A673 (cell line): Measurements from ENCODE around the gene UBE2K. TPM values are rescaled to one million over a fixed set of nuclear protein-coding genes. Genes with fewer than 3 reads are reported as not detected.

Experiments
- BruUV-seq: library from RNA; stranded (reverse); fragments of 400-500 nt; replicated peaks from 2 replicates; lab custom pipeline; 2021; lab: Mats Ljungman, UMichigan
- CTCF ChIA-PET: fragments of 300-600 bp; sonication (Branson Sonifier 250); formaldehyde crosslinking; loops from one replicate; lab custom pipeline; 2022; ENCODE audit warnings: antibody characterized with exemption; lab: Charles Lee
- POLR2A ChIA-PET: fragments of 300-600 bp; sonication (Branson Sonifier 250); formaldehyde crosslinking; loops from one replicate; lab custom pipeline; 2022; ENCODE audit warnings: antibody characterized with exemption; ENCODE audit not compliant: low non-redundant PET; lab: Charles Lee
- DNase-seq: peaks from one replicate; pipeline ENCODE4 v3.0.0-alpha.2; 2015; ENCODE audit warnings: low spot score
- H3K27ac ChIP-seq: fragments of 200-600 bp; sonication (generic); 2 replicates; pipeline ENCODE4 v1.5.1; 2016; ENCODE audit warnings: mixed run types, low read depth, mild to moderate bottlenecking, mixed read lengths, antibody characterized with exemption, low read length; ENCODE audit not compliant: poor library complexity, severe bottlenecking
- H3K27me3 ChIP-seq: fragments of 200-600 bp; sonication (generic); replicated peaks from 2 replicates; pipeline ENCODE4 v1.6.1; 2017; ENCODE audit warnings: mixed run types, low read depth, mild to moderate bottlenecking, mixed read lengths, antibody characterized with exemption, low read length; ENCODE audit not compliant: insufficient read depth, poor library complexity
- H3K36me3 ChIP-seq: fragments of 200-600 bp; sonication (generic); 2 replicates; pipeline ENCODE4 v1.6.1; 2016; ENCODE audit warnings: mixed run types, mild to moderate bottlenecking, mixed read lengths, antibody characterized with exemption, low read length; ENCODE audit not compliant: insufficient read depth, poor library complexity, severe bottlenecking
- H3K4me1 ChIP-seq: fragments of 200-600 bp; sonication (generic); 2 replicates; pipeline ENCODE4 v1.6.1; 2017; ENCODE audit warnings: mixed run types, mild to moderate bottlenecking, mixed read lengths, antibody characterized with exemption, low read length; ENCODE audit not compliant: insufficient read depth, poor library complexity, severe bottlenecking
- H3K4me3 ChIP-seq: fragments of 200-600 bp; sonication (generic); 2 replicates; pipeline ENCODE4 v1.5.1; 2016; ENCODE audit warnings: low read depth, mixed run types, mild to moderate bottlenecking, mixed read lengths, low read length; ENCODE audit not compliant: poor library complexity, severe bottlenecking
- H3K9me3 ChIP-seq: fragments of 200-600 bp; sonication (generic); 2 replicates; pipeline ENCODE4 v1.6.1; 2016; ENCODE audit warnings: mixed run types, low read depth, mild to moderate bottlenecking, mixed read lengths, antibody characterized with exemption, low read length; ENCODE audit not compliant: poor library complexity, severe bottlenecking
- EZH2 ChIP-seq: fragments of 200-600 bp; sonication (generic); IDR thresholded peaks from 2 replicates; pipeline ENCODE4 v1.6.1; 2017; ENCODE audit warnings: borderline replicate concordance, low read depth, mild to moderate bottlenecking, mixed read lengths, antibody characterized with exemption, low read length; ENCODE audit not compliant: poor library complexity, severe bottlenecking
- intact Hi-C: fragments of 100-400 bp; cut with micrococcal nuclease; formaldehyde crosslinking; loops from one replicate; pipeline ENCODE4 v1.10.0; 2022; ENCODE audit not compliant: unreplicated experiment
- total RNA-seq: library from RNA; stranded (reverse); gene quantifications from 2 replicates; pipeline ENCODE4 v1.2.3, GENCODE V29; 2021
- TF ChIP-seq, protein P1 (sequence below): fragments of 300-800, 200-600 bp; sonication (generic); conservative IDR thresholded peaks from 2 replicates; pipeline ENCODE4 v1.5.1; 2017; ENCODE audit warnings: low read depth, mild to moderate bottlenecking, antibody characterized with exemption, low read length, moderate library complexity, mixed read lengths

Gene UBE2K
- total RNA-seq, 1 experiment from 2014 or later = 137 TPM

DNA sequence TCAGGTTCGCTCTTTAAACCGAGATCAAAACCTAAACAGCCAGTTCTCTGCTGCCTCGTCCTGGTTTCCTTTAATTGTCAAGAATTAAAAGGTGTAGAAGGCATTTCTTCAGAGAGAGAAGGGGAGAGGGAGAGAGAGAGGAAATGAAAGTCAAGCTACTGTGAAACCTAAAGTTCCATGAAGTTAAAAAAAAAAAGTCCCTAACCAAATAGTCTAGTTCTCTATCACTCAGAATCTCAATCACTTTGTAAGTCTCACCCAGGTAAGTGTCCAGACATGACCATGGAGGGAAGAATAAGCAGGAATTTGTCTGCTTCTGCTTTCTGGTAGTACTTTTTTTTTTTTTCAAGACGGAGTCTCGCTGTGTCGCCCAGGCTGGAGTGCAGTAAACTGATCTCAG lies 40.5 kb upstream of the UBE2K start:
- POLR2A ChIA-PET = no interaction called here

DNA sequence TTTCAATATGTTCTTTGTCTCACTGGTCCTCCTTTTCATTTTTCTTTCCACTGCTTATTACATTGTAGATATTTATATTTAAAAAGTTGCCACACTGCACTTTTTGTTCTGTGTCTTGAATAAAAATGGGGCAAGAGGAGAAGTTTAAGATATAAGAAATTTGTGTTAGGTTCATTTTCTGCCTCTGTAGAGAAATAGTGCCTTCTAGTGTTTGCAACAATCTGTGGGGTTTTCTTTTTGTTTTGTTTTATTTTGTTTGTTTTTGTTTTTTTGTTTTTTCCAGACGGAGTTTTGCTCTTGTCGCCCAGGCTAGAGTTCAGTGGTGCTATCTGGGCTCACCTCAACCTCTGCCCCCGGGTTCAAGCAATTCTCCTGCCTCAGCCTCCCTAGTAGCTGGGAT lies 39.2 kb upstream of the UBE2K start:
- ChIA-PET POLR2A (no interaction called here), CTCF (no interaction called here)
- Histone ChIP-seq H3K36me3 (no peaks in the 10 kb centered on the region), H3K27ac (no peak overlapping the region), H3K27me3 (no peaks in the 10 kb centered on the region), H3K9me3 (no peaks in the 10 kb centered on the region), H3K4me3 (no peak overlapping the region), H3K4me1 (no peaks in the 10 kb centered on the region)
- no peak for DNase-seq
- intact Hi-C loops = no loop called here
- BruUV-seq = no TSS peak
- TF ChIP-seq EZH2 = no peak
- TF ChIP-seq, protein P1, sequence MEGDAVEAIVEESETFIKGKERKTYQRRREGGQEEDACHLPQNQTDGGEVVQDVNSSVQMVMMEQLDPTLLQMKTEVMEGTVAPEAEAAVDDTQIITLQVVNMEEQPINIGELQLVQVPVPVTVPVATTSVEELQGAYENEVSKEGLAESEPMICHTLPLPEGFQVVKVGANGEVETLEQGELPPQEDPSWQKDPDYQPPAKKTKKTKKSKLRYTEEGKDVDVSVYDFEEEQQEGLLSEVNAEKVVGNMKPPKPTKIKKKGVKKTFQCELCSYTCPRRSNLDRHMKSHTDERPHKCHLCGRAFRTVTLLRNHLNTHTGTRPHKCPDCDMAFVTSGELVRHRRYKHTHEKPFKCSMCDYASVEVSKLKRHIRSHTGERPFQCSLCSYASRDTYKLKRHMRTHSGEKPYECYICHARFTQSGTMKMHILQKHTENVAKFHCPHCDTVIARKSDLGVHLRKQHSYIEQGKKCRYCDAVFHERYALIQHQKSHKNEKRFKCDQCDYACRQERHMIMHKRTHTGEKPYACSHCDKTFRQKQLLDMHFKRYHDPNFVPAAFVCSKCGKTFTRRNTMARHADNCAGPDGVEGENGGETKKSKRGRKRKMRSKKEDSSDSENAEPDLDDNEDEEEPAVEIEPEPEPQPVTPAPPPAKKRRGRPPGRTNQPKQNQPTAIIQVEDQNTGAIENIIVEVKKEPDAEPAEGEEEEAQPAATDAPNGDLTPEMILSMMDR = no peak

More for the DNA sequence above, 40.5 kb upstream of the UBE2K start:
- BruUV-seq = no TSS peak
- Histone ChIP-seq H3K36me3 (no peaks in the 10 kb centered on the region), H3K27me3 (no peaks in the 10 kb centered on the region), H3K9me3 (no peaks in the 10 kb centered on the region), H3K27ac (no peak overlapping the region), H3K4me1 (no peaks in the 10 kb centered on the region), H3K4me3 (no peak overlapping the region)
- DNase-seq = no peak
- TF ChIP-seq, protein P1 = no peak
- TF ChIP-seq EZH2 = no peak
- CTCF ChIA-PET = interaction anchor here (0.7 kb wide), 1 partner anchor 30 kb away, joined by 3 read pairs; no protein-coding TSS in a partner anchor
- intact Hi-C loops = no loop called here

DNA sequence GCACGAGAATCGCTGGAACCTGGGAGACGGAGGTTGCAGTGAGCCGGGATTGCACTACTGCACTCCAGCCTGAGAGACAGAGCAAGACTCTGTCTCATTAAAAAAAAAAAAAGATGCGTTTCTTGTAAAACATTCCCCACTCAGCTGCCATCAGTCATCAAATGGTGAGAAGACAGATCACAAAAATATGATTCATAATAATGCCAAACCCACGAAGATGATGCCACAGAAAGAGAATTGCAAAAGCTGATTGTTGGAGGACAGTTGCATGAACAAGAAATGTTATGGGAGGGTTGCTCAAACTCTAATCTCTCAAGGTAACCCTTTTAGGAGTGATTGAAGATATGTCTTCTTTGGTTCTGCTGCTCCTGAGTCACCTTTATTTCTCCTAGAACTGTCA lies 37.9 kb upstream of the UBE2K start:
- Histone ChIP-seq H3K4me1 (no peaks in the 10 kb centered on the region), H3K9me3 (no peaks in the 10 kb centered on the region), H3K27me3 (no peaks in the 10 kb centered on the region), H3K36me3 (no peaks in the 10 kb centered on the region), H3K4me3 (no peak overlapping the region), H3K27ac (no peak overlapping the region)
- ChIA-PET POLR2A (no interaction called here), CTCF (no interaction called here)
- BruUV-seq = no TSS peak
- intact Hi-C loops = no loop called here
- DNase-seq = no peak
- TF ChIP-seq, protein P1 = no peak
- no peak for TF ChIP-seq EZH2
